Natural killer cell (primary cell): ENCODE results near the gene MN1. TPM values are rescaled to one million over a fixed set of nuclear protein-coding genes. Genes with fewer than 3 reads are reported as not detected.

ENCODE experiments used
- ATAC-seq, 3 donors: fragments of 150-1000 bp in 2 of 3; fragments of 200-7000 bp in 1 of 3; cut with Tn5 transposase; 1 replicate in 1 of 3; 2 replicates in 2 of 3; pipeline ENCODE4 v1.10.0; 2021; ENCODE audit warnings: mild to moderate bottlenecking in 2 of 3, moderate library complexity in 2 of 3
- DNase-seq, 2 donors: peaks; one replicate each; pipeline versions ENCODE4 v3.0.0 to v3.0.0-alpha.2; 2013 to 2021; ENCODE audit warnings: mixed read lengths in 1 of 2
- H3K27ac ChIP-seq: one replicate; pipeline ENCODE4 v1.5.1; 2013; ENCODE audit warnings: mild to moderate bottlenecking, low read length
- H3K27me3 ChIP-seq: one replicate; pipeline ENCODE4 v1.6.1; 2013; ENCODE audit warnings: low read length; ENCODE audit not compliant: control insufficient read depth, insufficient read depth
- H3K36me3 ChIP-seq: one replicate; pipeline ENCODE4 v1.6.1; 2013; ENCODE audit warnings: low read length; ENCODE audit not compliant: control insufficient read depth, insufficient read depth
- H3K4me1 ChIP-seq: one replicate; pipeline ENCODE4 v1.6.1; 2013; ENCODE audit warnings: low read length; ENCODE audit not compliant: control insufficient read depth, insufficient read depth
- H3K4me3 ChIP-seq: one replicate; pipeline ENCODE4 v1.5.1; 2013; ENCODE audit warnings: low read length
- H3K9me3 ChIP-seq: one replicate; pipeline ENCODE4 v1.6.1; 2013; ENCODE audit warnings: low read length; ENCODE audit not compliant: control insufficient read depth, insufficient read depth
- H3K27ac Mint-ChIP-seq, 2 donors: one replicate each; pipeline ENCODE4 v1.8.0; 2022; ENCODE audit warnings: mild to moderate bottlenecking in 2 of 2, mixed read lengths in 2 of 2, moderate library complexity in 1 of 2
- H3K27me3 Mint-ChIP-seq, 2 donors: one replicate each; pipeline ENCODE4 v1.8.0; 2022; ENCODE audit warnings: low read depth in 2 of 2, mixed read lengths in 2 of 2
- H3K36me3 Mint-ChIP-seq: one replicate; pipeline ENCODE4 v1.8.0; 2022; ENCODE audit warnings: mixed read lengths
- H3K4me1 Mint-ChIP-seq, 2 donors: one replicate each; pipeline ENCODE4 v1.8.0; 2022; ENCODE audit warnings: mixed read lengths in 2 of 2
- H3K4me3 Mint-ChIP-seq: one replicate; pipeline ENCODE4 v1.8.0; 2022; ENCODE audit warnings: mild to moderate bottlenecking, moderate library complexity, mixed read lengths
- H3K9me3 Mint-ChIP-seq, 2 donors: one replicate each; pipeline ENCODE4 v1.8.0; 2022; ENCODE audit warnings: mixed read lengths in 2 of 2
- CTCF ChIP-seq: fragments of 200-600 bp; IDR thresholded peaks from one replicate; pipeline ENCODE4 v1.8.0; 2022; ENCODE audit warnings: antibody characterized with exemption
- WGBS: methylation state at CpG from one replicate; pipeline ENCODE4 v1.1.7; 2013; ENCODE audit warnings: missing lambda C conversion rate; ENCODE audit not compliant: insufficient coverage; 5-methylcytosine and 5-hydroxymethylcytosine counted together
- intact Hi-C: fragments of 100-400 bp; cut with micrococcal nuclease; formaldehyde crosslinking; loops from one replicate; pipeline ENCODE4 v1.14.2; 2022
- total RNA-seq, 4 donors: library from RNA; stranded (reverse); fragments of 120-200 nt in 1 of 4; gene quantifications; one replicate each; pipeline versions ENCODE4 v1.2.3 to v1.2.4, GENCODE V29; 2013 to 2022

MN1 gene
- total RNA-seq, 3 donors from 2014 or later (not counting 1 experiment from before 2014, with no cell fraction given), result 0.39 to 0.83 (median 0.82) TPM

GRCh38 chr22:27842669-27843431 lies 41.3 kb upstream of the MN1 start:
- Histone ChIP-seq H3K4me1 (no peaks in the 10 kb centered on the region), H3K27ac (no peak overlapping the region), H3K36me3 (peaks cover 4% of the 10 kb centered on the region), H3K9me3 (no peaks in the 10 kb centered on the region), H3K4me3 (no peak overlapping the region), H3K27me3 (no peaks in the 10 kb centered on the region)
- Mint-ChIP-seq H3K4me3 (no peak overlapping the region), H3K4me1 (peaks cover 0 to 4% of the 10 kb centered on the region in 2 donors), H3K36me3 (no peaks in the 10 kb centered on the region), H3K9me3 (no peaks in the 10 kb centered on the region), H3K27ac (no peak overlapping the region), H3K27me3 (no peaks in the 10 kb centered on the region)
- TF ChIP-seq CTCF, result no peak
- no peak for ATAC-seq
- intact Hi-C loops, result no loop called here
- DNase-seq, result no peak
- WGBS, result 98% methylated on average over 15 of the region's 15 CpGs

DNA sequence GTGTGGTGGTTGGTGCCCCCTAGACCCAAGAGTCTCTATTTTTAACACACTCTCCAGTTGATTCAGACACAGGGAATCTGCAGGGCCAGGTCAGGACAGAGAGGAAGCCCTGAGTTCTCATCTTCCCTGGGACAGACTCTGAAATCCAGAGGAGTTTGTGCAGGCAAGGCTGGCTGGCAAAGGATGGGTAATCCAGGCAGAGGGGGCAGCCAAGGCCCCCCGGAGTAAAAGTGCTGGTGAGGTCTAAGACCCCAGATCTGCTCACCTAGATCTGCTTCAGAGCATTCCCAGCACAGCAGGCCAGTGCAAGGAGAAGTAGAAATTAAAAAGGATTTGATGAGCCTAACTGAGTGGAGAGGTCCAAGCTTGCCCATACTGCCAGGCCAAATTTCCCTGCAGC lies 40.6 kb upstream of the MN1 start:
- Histone ChIP-seq H3K27me3 (no peaks in the 10 kb centered on the region), H3K4me3 (no peak overlapping the region), H3K27ac (no peak overlapping the region), H3K4me1 (no peaks in the 10 kb centered on the region), H3K36me3 (peaks cover under 1% of the 10 kb centered on the region), H3K9me3 (no peaks in the 10 kb centered on the region)
- no peak overlapping the region for H3K27ac Mint-ChIP-seq
- no peak overlapping the region for H3K4me3 Mint-ChIP-seq
- TF ChIP-seq CTCF, result no peak
- intact Hi-C loops, result no loop called here
- WGBS, result 90% methylated on average over 1 of the region's 1 CpG
- DNase-seq, result no peak
- H3K36me3 Mint-ChIP-seq, result no peaks in the 10 kb centered on the region
- no peaks in the 10 kb centered on the region for H3K27me3 Mint-ChIP-seq
- no peaks in the 10 kb centered on the region for H3K9me3 Mint-ChIP-seq
- H3K4me1 Mint-ChIP-seq, result peaks cover 0 to 4% of the 10 kb centered on the region in 2 donors
- ATAC-seq, result no peak

DNA sequence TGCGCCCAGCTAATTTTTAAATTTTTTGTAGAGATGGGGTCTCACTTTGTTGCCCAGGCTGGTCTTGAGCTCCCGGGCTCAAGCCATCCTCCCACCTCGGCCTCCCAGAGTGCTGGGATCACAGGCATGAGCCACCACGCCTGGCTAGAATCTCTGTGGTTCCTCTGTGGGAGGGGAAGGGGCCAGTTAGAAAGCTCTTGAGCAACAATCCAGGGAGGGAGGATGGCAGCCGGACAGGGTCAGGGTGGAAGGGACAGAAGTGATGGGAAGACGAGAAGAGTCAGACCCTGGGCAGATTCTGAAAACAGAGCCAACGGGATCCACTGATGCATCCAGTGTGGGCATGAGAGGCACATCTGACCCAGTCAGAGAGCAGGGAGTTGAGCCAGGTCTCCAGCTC lies 38.9 kb upstream of the MN1 start:
- ATAC-seq (no peak), DNase-seq (no peak)
- H3K4me3 Mint-ChIP-seq, result no peak overlapping the region
- intact Hi-C loops, result no loop called here
- Histone ChIP-seq H3K27me3 (no peaks in the 10 kb centered on the region), H3K9me3 (no peaks in the 10 kb centered on the region), H3K4me3 (no peak overlapping the region), H3K36me3 (no peaks in the 10 kb centered on the region), H3K4me1 (no peaks in the 10 kb centered on the region), H3K27ac (no peak overlapping the region)
- no peak for TF ChIP-seq CTCF
- no peak overlapping the region for H3K27ac Mint-ChIP-seq
- no peaks in the 10 kb centered on the region for H3K9me3 Mint-ChIP-seq
- H3K27me3 Mint-ChIP-seq, result no peaks in the 10 kb centered on the region
- no peaks in the 10 kb centered on the region for H3K36me3 Mint-ChIP-seq
- peaks cover 0 to 4% of the 10 kb centered on the region in 2 donors for H3K4me1 Mint-ChIP-seq
- 95% methylated on average over 7 of the region's 7 CpGs for WGBS
